Trophoblast cell (in vitro differentiated cells and primary cell): ENCODE measurements around the gene SLC22A6. TPM values are rescaled to one million over a fixed set of nuclear protein-coding genes. Genes with fewer than 3 reads are reported as not detected.

ENCODE experiments used
- DNase-seq, 2 donors: peaks; one replicate each; pipeline ENCODE4 v3.0.0-alpha.2; 2016
- H2AFZ ChIP-seq: 2 replicates; pipeline ENCODE4 v1.6.1; 2013; ENCODE audit warnings: low read length, moderate library complexity, mild to moderate bottlenecking; ENCODE audit not compliant: insufficient read depth, poor library complexity
- H2AK5ac ChIP-seq: 2 replicates; pipeline ENCODE4 v1.6.1; 2013; ENCODE audit warnings: mild to moderate bottlenecking, low read length
- H2BK120ac ChIP-seq: 2 replicates; pipeline ENCODE4 v1.6.1; 2013; ENCODE audit warnings: low read length, mild to moderate bottlenecking, moderate library complexity; ENCODE audit not compliant: insufficient read depth, poor library complexity
- H2BK12ac ChIP-seq: 2 replicates; pipeline ENCODE4 v1.6.1; 2013; ENCODE audit warnings: mild to moderate bottlenecking, low read length, moderate library complexity
- H2BK5ac ChIP-seq: 2 replicates; pipeline ENCODE4 v1.6.1; 2013; ENCODE audit warnings: low read length, low read depth, moderate library complexity, mild to moderate bottlenecking; ENCODE audit not compliant: poor library complexity
- H3K14ac ChIP-seq: 2 replicates; pipeline ENCODE4 v1.6.1; 2013; ENCODE audit warnings: mild to moderate bottlenecking, low read length
- H3K18ac ChIP-seq: 2 replicates; pipeline ENCODE4 v1.6.1; 2013; ENCODE audit warnings: mild to moderate bottlenecking, low read length
- H3K23ac ChIP-seq: 2 replicates; pipeline ENCODE4 v1.6.1; 2013; ENCODE audit warnings: low read length
- H3K27ac ChIP-seq: 2 replicates; pipeline ENCODE4 v1.5.1; 2013; ENCODE audit warnings: low read depth, mild to moderate bottlenecking, inconsistent platforms, low read length, moderate library complexity
- H3K27me3 ChIP-seq: 2 replicates; pipeline ENCODE4 v1.6.1; 2013; ENCODE audit warnings: inconsistent platforms, mild to moderate bottlenecking, low read length, moderate library complexity; ENCODE audit not compliant: insufficient read depth
- H3K36me3 ChIP-seq, 2 experiments: 1 replicate in 1 of 2; 2 replicates in 1 of 2; pipeline ENCODE4 v1.6.1; 2013; ENCODE audit warnings: low read length in 2 of 2, mild to moderate bottlenecking in 2 of 2, moderate library complexity in 1 of 2; ENCODE audit not compliant: insufficient read depth in 2 of 2, control insufficient read depth in 1 of 2
- H3K4ac ChIP-seq: 2 replicates; pipeline ENCODE4 v1.6.1; 2013; ENCODE audit warnings: low read depth, mild to moderate bottlenecking, low read length, moderate library complexity
- H3K4me1 ChIP-seq, 2 experiments: 1 replicate in 1 of 2; 2 replicates in 1 of 2; pipeline ENCODE4 v1.6.1; 2013; ENCODE audit warnings: low read length in 2 of 2, mild to moderate bottlenecking in 2 of 2, moderate library complexity in 1 of 2; ENCODE audit not compliant: insufficient read depth in 2 of 2, control insufficient read depth in 1 of 2
- H3K4me2 ChIP-seq: 2 replicates; pipeline ENCODE4 v1.6.1; 2013; ENCODE audit warnings: inconsistent platforms, mild to moderate bottlenecking, low read length, moderate library complexity
- H3K4me3 ChIP-seq: 2 replicates; pipeline ENCODE4 v1.5.1; 2013; ENCODE audit warnings: mild to moderate bottlenecking, low read depth, low read length, inconsistent platforms
- H3K79me1 ChIP-seq: one replicate; pipeline ENCODE4 v1.6.1; 2013; ENCODE audit warnings: low read length
- H3K79me2 ChIP-seq: 2 replicates; pipeline ENCODE4 v1.6.1; 2013; ENCODE audit warnings: low read length, mild to moderate bottlenecking; ENCODE audit not compliant: control insufficient read depth, insufficient read depth, poor library complexity
- H3K9ac ChIP-seq: 2 replicates; pipeline ENCODE4 v1.6.1; 2013; ENCODE audit warnings: mild to moderate bottlenecking, low read length
- H3K9me3 ChIP-seq: 2 replicates; pipeline ENCODE4 v1.6.1; 2013; ENCODE audit warnings: low read depth, mild to moderate bottlenecking, control low read depth, inconsistent platforms, low read length; ENCODE audit not compliant: insufficient read depth
- H4K12ac ChIP-seq: 2 replicates; pipeline ENCODE4 v1.6.1; 2013; ENCODE audit warnings: low read depth, mild to moderate bottlenecking, low read length, moderate library complexity
- H4K8ac ChIP-seq: 2 replicates; pipeline ENCODE4 v1.6.1; 2013; ENCODE audit warnings: low read depth, mild to moderate bottlenecking, low read length, moderate library complexity
- H4K91ac ChIP-seq: one replicate; pipeline ENCODE4 v1.6.1; 2013; ENCODE audit warnings: low read depth, mild to moderate bottlenecking, low read length, moderate library complexity
- WGBS: extraction: QIAGEN DNeasy Blood & Tissue Kit; methylation state at CpG from one replicate; pipeline ENCODE4 v1.1.7; 2013; ENCODE audit warnings: missing lambda C conversion rate; ENCODE audit not compliant: insufficient read length, insufficient coverage; ENCODE audit errors: extremely low coverage; 5-methylcytosine and 5-hydroxymethylcytosine counted together
- polyA plus RNA-seq: library from polyadenylated mRNA; stranded (reverse); fragments of 200-250 nt; gene quantifications from 2 replicates; pipeline ENCODE4 v1.2.3, GENCODE V29; 2013

Gene SLC22A6
- polyA plus RNA-seq: not detected in 2 replicates

- H3K18ac ChIP-seq: no peak within 1 kb of the TSS
- no peak within 1 kb of the TSS for H3K27ac ChIP-seq
- H2AK5ac ChIP-seq: no peak within 1 kb of the TSS
- no peak for DNase-seq
- no peaks in the 10 kb centered on the region for H3K79me2 ChIP-seq
- H2AFZ ChIP-seq: no peak within 1 kb of the TSS
- H4K91ac ChIP-seq: no peak within 1 kb of the TSS
- H3K9me3 ChIP-seq: no peaks in the 10 kb centered on the region
- no peak within 1 kb of the TSS for H3K4ac ChIP-seq
- H3K9ac ChIP-seq: no peak within 1 kb of the TSS
- no peak within 1 kb of the TSS for H3K4me2 ChIP-seq
- no peaks in the 10 kb centered on the region for H3K27me3 ChIP-seq
- no peaks in the 10 kb centered on the region for H3K36me3 ChIP-seq
- no CpG with 5 or more reads among the region's 14 CpGs for WGBS
- no peaks in the 10 kb centered on the region for H3K79me1 ChIP-seq
- H3K4me3 ChIP-seq: no peak within 1 kb of the TSS
- H3K4me1 ChIP-seq: no peaks in the 10 kb centered on the region
- no peak within 1 kb of the TSS for H2BK120ac ChIP-seq
- H3K14ac ChIP-seq: no peak within 1 kb of the TSS
- H4K12ac ChIP-seq: no peak within 1 kb of the TSS
- no peak within 1 kb of the TSS for H3K23ac ChIP-seq
- no peak within 1 kb of the TSS for H2BK5ac ChIP-seq
- H4K8ac ChIP-seq: no peak within 1 kb of the TSS
- no peak within 1 kb of the TSS for H2BK12ac ChIP-seq
These were observed at the start of gene SLC22A6 for GRCh38 chr11:62984451-62984991. TSS of gene SLC22A6 (minus strand) at chr11:62984967. CDS start at chr11:62984690, 277 bp downstream.

GRCh38 chr11:63032457-63032856 is 47.7 kb upstream of the SLC22A6 start:
- no peak overlapping the region for H3K27ac ChIP-seq
- no peak overlapping the region for H3K4me2 ChIP-seq
- H3K4ac ChIP-seq: no peak overlapping the region
- H2BK5ac ChIP-seq: no peak overlapping the region
- H3K18ac ChIP-seq: no peak overlapping the region
- no peaks in the 10 kb centered on the region for H3K4me1 ChIP-seq
- H3K27me3 ChIP-seq: no peaks in the 10 kb centered on the region
- no peak overlapping the region for H3K4me3 ChIP-seq
- H4K91ac ChIP-seq: no peak overlapping the region
- H3K79me1 ChIP-seq: no peaks in the 10 kb centered on the region
- no peak for DNase-seq
- H3K36me3 ChIP-seq: no peaks in the 10 kb centered on the region
- H4K8ac ChIP-seq: no peak overlapping the region
- no peak overlapping the region for H2BK120ac ChIP-seq
- no peak overlapping the region for H2AFZ ChIP-seq
- no peaks in the 10 kb centered on the region for H3K79me2 ChIP-seq
- H3K14ac ChIP-seq: no peak overlapping the region
- H3K9me3 ChIP-seq: no peaks in the 10 kb centered on the region
- no peak overlapping the region for H2AK5ac ChIP-seq
- no CpG with 5 or more reads among the region's 4 CpGs for WGBS
- H4K12ac ChIP-seq: no peak overlapping the region
- no peak overlapping the region for H3K23ac ChIP-seq
- no peak overlapping the region for H2BK12ac ChIP-seq
- no peak overlapping the region for H3K9ac ChIP-seq

- no peaks in the 10 kb centered on the region for H3K79me2 ChIP-seq
- no peaks in the 10 kb centered on the region for H3K79me1 ChIP-seq
- H2BK12ac ChIP-seq: no peak overlapping the region
- H2AFZ ChIP-seq: no peak overlapping the region
- no peak overlapping the region for H3K9ac ChIP-seq
- H3K23ac ChIP-seq: no peak overlapping the region
- no peaks in the 10 kb centered on the region for H3K36me3 ChIP-seq
- H3K4ac ChIP-seq: no peak overlapping the region
- no peak overlapping the region for H3K27ac ChIP-seq
- no peak overlapping the region for H4K12ac ChIP-seq
- no CpG with 5 or more reads among the region's 19 CpGs for WGBS
- H3K4me3 ChIP-seq: no peak overlapping the region
- no peak overlapping the region for H3K4me2 ChIP-seq
- no peak overlapping the region for H3K18ac ChIP-seq
- peaks cover 0 to 4% of the 10 kb centered on the region in 2 experiments for H3K4me1 ChIP-seq
- H2BK5ac ChIP-seq: no peak overlapping the region
- H4K8ac ChIP-seq: no peak overlapping the region
- H4K91ac ChIP-seq: no peak overlapping the region
- H3K9me3 ChIP-seq: peaks cover 6% of the 10 kb centered on the region
- no peak overlapping the region for H2AK5ac ChIP-seq
- DNase-seq: peak; percentile 76 to 90
- H3K14ac ChIP-seq: no peak overlapping the region
- H2BK120ac ChIP-seq: no peak overlapping the region
- no peaks in the 10 kb centered on the region for H3K27me3 ChIP-seq
These were observed 39.3 kb upstream of the SLC22A6 start for GRCh38 chr11:63023841-63024648.

GRCh38 chr11:63023222-63023814 is 38.6 kb upstream of the SLC22A6 start:
- Histone ChIP-seq H3K4me1 (peaks cover 0 to 4% of the 10 kb centered on the region in 2 experiments), H3K79me1 (no peaks in the 10 kb centered on the region), H3K4ac (no peak overlapping the region), H3K9ac (no peak overlapping the region), H2BK12ac (no peak overlapping the region), H3K18ac (no peak overlapping the region), H3K9me3 (peaks cover 6% of the 10 kb centered on the region), H2AFZ (no peak overlapping the region), H4K12ac (no peak overlapping the region), H2BK5ac (no peak overlapping the region), H3K27me3 (no peaks in the 10 kb centered on the region), H2AK5ac (no peak overlapping the region), H3K36me3 (no peaks in the 10 kb centered on the region), H3K27ac (no peak overlapping the region), H4K8ac (no peak overlapping the region), H3K79me2 (no peaks in the 10 kb centered on the region), H3K14ac (no peak overlapping the region), H3K23ac (no peak overlapping the region), H2BK120ac (no peak overlapping the region), H4K91ac (no peak overlapping the region), H3K4me2 (no peak overlapping the region), H3K4me3 (no peak overlapping the region)
- DNase-seq: no peak
- WGBS: no CpG with 5 or more reads among the region's 11 CpGs
